ENCODE results near the gene SHISA7. TPM values are rescaled to one million over a fixed set of nuclear protein-coding genes. Genes with fewer than 3 reads are reported as not detected.

The SHISA7 gene
- under 1 TPM in 2 of 4 donors, not detected in 2; 0.12 to 0.21 TPM for polyA plus RNA-seq
- long read RNA-seq, donor 1: 0 reads
- long read RNA-seq, donor 2: 0 reads
- long read RNA-seq, donor 3, full-length matches to known transcripts: 1 of 1 reads
- long read RNA-seq, donor 3, partial matches to known transcripts: 0 of 1 reads
- long read RNA-seq, donor 3, other reads (novel, unspliced or antisense): 0 of 1 reads
- long read RNA-seq, donor 4: 0 reads
- long read RNA-seq, donor 5: 0 reads
- long read RNA-seq, donor 6: 0 reads
- long read RNA-seq, donor 7: 0 reads
- long read RNA-seq, donor 8: 0 reads
- long read RNA-seq, donor 9: 0 reads
- long read RNA-seq, donor 10: 0 reads

DNA sequence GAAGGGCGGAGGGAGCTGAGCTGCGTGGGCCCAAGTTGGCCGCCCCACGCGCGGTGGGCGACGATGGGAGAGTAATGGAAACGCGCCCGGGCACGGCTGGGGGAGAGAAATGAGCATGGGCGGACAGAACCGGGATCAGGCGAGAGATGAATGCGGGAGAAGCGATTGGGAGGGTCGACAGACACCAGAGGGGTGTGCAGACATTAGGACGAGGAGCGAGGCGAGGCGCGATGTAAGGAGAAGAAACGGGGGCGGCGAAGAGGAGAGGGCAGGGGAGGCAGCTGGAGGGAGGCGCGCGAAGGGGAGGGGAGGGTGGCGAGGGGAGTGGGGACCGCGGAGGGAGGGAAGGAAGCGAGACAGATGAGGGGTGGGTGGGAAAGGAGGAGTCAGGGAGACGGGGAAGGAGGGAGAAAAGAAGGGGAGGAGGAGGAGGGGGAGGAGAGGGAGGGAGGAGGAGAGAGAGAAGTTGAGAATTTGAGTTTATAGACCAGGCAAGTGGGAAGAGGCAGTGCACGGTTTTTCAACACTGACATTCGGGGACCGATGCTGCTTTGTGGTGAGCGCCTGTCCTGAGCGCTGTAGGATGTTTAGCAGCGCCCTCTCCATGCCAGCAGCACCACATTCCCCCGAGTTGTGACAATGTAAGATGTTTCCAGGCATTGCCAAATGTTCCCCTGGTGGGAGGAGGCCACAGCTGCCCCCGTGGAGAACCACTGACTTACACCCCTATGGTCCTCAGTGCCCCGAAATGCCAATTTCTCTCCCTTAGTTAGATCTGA lies at the start of gene SHISA7:
TSS of gene SHISA7 (minus strand) at position 256 of the 779 bp plus-strand sequence. CDS start 437 bp downstream, outside the sequence.
- 3 to 7% (median 5%) methylated on average over 41 to 43 of the region's 43 CpGs for WGBS, 3 donors
- H3K4me1 ChIP-seq (ENCODE audit: control insufficient read depth in 3 of 3, insufficient read depth in 2 of 3, low read depth in 1 of 3, low read length in 2 of 3): peaks cover 0 to 2% (median 0%) of the 10 kb centered on the region in 3 donors
- no peak within 1 kb of the TSS for H3K4me3 ChIP-seq (ENCODE audit: low read depth in 1 of 3, low read length in 3 of 3)
- peaks cover 0 to 4% of the 10 kb centered on the region in 2 donors for H3K9me3 ChIP-seq (ENCODE audit: control insufficient read depth in 2 of 2, insufficient read depth in 1 of 2, low read depth in 1 of 2, low read length in 1 of 2)
- H3K36me3 ChIP-seq (ENCODE audit: control insufficient read depth in 3 of 3, insufficient read depth in 2 of 3, low read depth in 1 of 3, low read length in 3 of 3): no peaks in the 10 kb centered on the region
- H3K27ac ChIP-seq (ENCODE audit: low read depth in 1 of 3, low read length in 2 of 3): no peak within 1 kb of the TSS
- peaks cover 11 to 87% (median 51%) of the 10 kb centered on the region in 3 donors for H3K27me3 ChIP-seq (ENCODE audit: control insufficient read depth in 3 of 3, insufficient read depth in 3 of 3, low read length in 3 of 3)
- no peak for FAIRE-seq
- no peak for DNase-seq

DNA sequence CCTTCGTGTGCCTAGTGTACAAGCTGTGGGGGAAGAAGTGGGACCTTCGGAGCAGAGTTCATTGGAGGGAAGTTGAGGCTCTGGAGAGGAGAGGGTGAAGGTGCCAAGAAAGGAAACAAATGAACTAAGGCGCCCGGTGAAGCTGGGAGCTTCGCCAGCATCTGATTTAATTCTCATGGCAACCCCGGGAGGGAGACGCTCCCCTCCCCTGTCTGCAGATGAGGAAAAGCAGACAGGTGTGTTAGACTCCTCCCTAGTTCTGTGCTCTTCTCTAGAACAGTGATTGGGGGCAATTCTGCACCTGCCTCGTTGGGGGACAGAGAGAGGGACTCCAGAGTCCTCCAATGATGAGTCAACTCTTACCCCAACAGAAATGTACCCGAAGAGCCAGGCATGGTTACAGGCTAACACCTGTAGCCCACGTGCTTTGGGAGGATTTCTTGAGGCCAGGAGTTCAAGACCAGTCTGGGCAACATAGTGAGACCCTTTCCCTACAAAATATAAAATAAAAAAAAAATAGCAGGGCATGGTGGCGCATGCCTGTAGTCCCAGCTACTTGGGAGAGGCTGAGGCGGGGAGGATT lies 49.4 kb upstream of the SHISA7 start:
- Histone ChIP-seq H3K27ac (ENCODE audit: low read depth in 1 of 3, low read length in 2 of 3) (no peak overlapping the region), H3K36me3 (ENCODE audit: control insufficient read depth in 3 of 3, insufficient read depth in 2 of 3, low read depth in 1 of 3, low read length in 3 of 3) (no peaks in the 10 kb centered on the region), H3K4me1 (ENCODE audit: control insufficient read depth in 3 of 3, insufficient read depth in 2 of 3, low read depth in 1 of 3, low read length in 2 of 3) (peaks cover 0 to 5% (median 3%) of the 10 kb centered on the region in 3 donors), H3K9me3 (ENCODE audit: control insufficient read depth in 2 of 2, insufficient read depth in 1 of 2, low read depth in 1 of 2, low read length in 1 of 2) (no peaks in the 10 kb centered on the region), H3K4me3 (ENCODE audit: low read depth in 1 of 3, low read length in 3 of 3) (no peak overlapping the region), H3K27me3 (ENCODE audit: control insufficient read depth in 3 of 3, insufficient read depth in 3 of 3, low read length in 3 of 3) (peaks cover 0 to 51% (median 0%) of the 10 kb centered on the region in 3 donors)
- FAIRE-seq (no peak), DNase-seq (no peak)
- WGBS, 3 donors: 15 to 43% (median 29%) methylated on average over 12 of the region's 12 CpGs

DNA sequence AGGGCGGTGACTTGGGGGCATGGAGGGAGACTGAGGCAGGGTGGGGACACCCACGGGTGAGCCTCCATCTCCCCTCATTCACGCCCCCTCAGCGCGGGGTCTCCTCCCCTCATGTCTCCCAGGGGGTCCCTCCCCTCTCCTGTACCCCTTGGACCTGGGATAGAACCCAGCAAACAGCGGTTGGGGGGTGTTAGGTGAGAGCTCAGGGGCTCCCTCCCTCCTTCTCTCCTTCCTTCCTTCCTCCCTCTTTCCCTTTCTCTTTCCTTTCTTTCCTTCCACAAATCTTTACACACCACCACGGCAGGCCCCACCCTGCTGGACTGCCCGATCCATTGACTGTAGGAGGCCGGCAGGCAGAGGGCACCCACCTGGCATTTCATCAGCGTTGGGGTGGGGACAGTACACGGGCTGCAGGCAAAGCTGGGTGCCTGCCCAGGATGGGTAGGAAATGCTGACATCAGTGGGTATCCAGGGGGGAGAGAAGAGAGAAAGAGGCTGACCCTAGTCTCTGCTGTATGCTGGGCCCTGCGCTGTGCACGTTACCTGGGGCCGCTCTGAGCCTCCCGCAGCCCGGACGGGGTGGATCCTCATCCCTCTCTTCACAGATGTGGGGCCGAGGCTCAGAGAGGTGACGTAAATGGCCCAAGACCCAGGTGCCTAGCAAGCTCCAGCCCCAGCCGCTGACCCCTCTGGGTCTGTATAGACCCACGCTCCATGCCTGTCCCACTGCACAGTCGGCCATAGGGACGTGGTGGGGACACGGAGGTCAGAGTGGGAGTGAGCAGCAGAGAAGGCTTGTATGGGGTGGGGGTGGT lies 48.7 kb upstream of the SHISA7 start:
- H3K4me1 ChIP-seq (ENCODE audit: control insufficient read depth in 3 of 3, insufficient read depth in 2 of 3, low read depth in 1 of 3, low read length in 2 of 3): peaks cover 0 to 12% (median 3%) of the 10 kb centered on the region in 3 donors
- FAIRE-seq (no peak), DNase-seq (no peak)
- WGBS, 3 donors: 39 to 67% (median 53%) methylated on average over 19 to 24 of the region's 24 CpGs
- no peak overlapping the region for H3K27ac ChIP-seq (ENCODE audit: low read depth in 1 of 3, low read length in 2 of 3)
- H3K27me3 ChIP-seq (ENCODE audit: control insufficient read depth in 3 of 3, insufficient read depth in 3 of 3, low read length in 3 of 3): peaks cover 0 to 51% (median 0%) of the 10 kb centered on the region in 3 donors
- H3K4me3 ChIP-seq (ENCODE audit: low read depth in 1 of 3, low read length in 3 of 3): no peak overlapping the region
- no peaks in the 10 kb centered on the region for H3K9me3 ChIP-seq (ENCODE audit: control insufficient read depth in 2 of 2, insufficient read depth in 1 of 2, low read depth in 1 of 2, low read length in 1 of 2)
- H3K36me3 ChIP-seq (ENCODE audit: control insufficient read depth in 3 of 3, insufficient read depth in 2 of 3, low read depth in 1 of 3, low read length in 3 of 3): no peaks in the 10 kb centered on the region

DNA sequence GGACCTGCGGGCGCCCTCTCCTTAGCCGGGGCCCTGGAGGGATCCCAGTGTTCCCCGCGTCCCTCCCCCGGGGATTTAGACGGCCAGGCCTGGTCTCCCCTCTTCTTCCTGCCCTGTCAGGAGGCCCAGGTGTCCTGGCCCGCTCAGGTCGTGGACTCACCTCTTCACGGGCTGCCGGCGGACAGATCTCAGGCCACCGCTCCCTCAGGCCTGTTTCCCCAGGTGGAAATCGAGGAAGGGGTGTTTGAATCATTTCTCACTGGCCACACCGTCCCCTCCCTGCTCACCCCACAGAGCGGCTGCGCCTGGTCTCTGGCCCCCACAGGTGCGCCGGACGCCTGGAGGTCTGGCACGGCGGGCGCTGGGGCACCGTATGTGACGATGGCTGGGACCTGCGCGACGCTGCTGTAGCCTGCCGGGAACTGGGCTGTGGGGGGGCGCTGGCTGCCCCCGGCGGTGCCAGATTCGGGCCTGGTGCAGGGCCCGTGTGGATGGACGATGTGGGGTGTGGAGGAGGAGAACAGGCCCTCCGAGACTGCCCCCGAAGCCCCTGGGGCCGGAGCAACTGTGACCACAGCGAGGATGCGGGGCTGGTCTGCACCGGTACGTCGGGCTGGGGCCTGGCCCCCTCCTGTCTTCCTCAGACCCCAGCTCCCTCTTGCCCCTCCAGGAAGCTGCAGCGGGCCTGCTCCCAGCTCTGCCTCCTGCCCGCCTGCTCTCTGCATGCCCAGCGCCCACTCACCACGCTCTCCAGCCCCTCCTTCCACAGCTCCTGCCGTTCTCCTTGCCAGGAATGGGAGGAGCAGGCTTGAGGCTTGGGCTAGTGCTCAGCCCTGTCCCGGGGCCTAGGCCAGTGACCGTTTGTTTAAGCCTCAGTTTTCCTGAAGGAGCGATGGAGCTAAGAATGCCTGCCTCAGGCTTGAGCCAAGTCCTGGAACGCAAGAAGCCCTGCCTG lies 47.7 kb upstream of the SHISA7 start:
- Histone ChIP-seq H3K9me3 (ENCODE audit: control insufficient read depth in 2 of 2, insufficient read depth in 1 of 2, low read depth in 1 of 2, low read length in 1 of 2) (no peaks in the 10 kb centered on the region), H3K27ac (ENCODE audit: low read depth in 1 of 3, low read length in 2 of 3) (no peak overlapping the region), H3K4me3 (ENCODE audit: low read depth in 1 of 3, low read length in 3 of 3) (no peak overlapping the region), H3K27me3 (ENCODE audit: control insufficient read depth in 3 of 3, insufficient read depth in 3 of 3, low read length in 3 of 3) (peaks cover 0 to 51% (median 0%) of the 10 kb centered on the region in 3 donors), H3K36me3 (ENCODE audit: control insufficient read depth in 3 of 3, insufficient read depth in 2 of 3, low read depth in 1 of 3, low read length in 3 of 3) (no peaks in the 10 kb centered on the region), H3K4me1 (ENCODE audit: control insufficient read depth in 3 of 3, insufficient read depth in 2 of 3, low read depth in 1 of 3, low read length in 2 of 3) (peaks cover 0 to 12% (median 3%) of the 10 kb centered on the region in 3 donors)
- FAIRE-seq: no peak
- WGBS, 3 donors: 74 to 75% (median 75%) methylated on average over 42 to 52 of the region's 52 CpGs
- DNase-seq: no peak

DNA sequence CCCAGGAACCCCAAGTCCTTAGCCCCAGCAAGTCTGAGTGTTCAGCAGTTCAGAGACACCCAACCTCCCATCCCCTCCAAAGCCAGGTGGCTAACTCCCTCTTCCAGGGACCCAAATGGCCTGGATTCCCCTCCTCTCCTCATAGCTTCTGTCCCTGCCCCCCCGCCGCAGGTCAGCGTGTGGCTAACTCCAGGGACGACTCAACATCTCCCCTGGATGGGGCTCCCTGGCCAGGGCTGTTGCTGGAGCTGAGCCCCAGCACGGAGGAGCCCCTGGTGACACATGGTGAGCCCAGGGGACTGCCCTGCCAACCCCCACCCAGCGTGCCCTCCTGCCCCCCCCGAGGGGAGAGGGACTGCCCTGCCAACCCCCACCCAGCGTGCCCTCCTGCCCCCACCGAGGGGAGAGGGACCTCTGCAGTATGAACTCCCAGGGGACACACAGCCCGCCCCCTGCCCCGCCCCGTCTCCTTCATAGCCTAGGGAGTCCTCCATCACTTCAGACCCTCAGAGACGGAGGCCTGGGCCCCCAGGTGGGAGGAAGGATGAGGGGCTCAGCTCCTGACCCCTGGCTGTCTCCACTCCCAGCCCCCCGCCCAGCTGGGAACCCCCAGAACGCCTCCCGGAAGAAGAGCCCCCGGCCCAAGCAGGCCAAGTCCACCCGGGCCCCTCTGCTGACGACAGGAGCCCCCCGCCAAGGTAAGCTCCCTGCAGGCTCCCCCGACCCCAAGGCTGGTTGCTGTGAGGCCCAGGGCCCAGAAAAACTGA lies 46.8 kb upstream of the SHISA7 start:
- Histone ChIP-seq H3K4me3 (ENCODE audit: low read depth in 1 of 3, low read length in 3 of 3) (no peak overlapping the region), H3K27ac (ENCODE audit: low read depth in 1 of 3, low read length in 2 of 3) (no peak overlapping the region), H3K27me3 (ENCODE audit: control insufficient read depth in 3 of 3, insufficient read depth in 3 of 3, low read length in 3 of 3) (peaks cover 0 to 54% (median 0%) of the 10 kb centered on the region in 3 donors), H3K9me3 (ENCODE audit: control insufficient read depth in 2 of 2, insufficient read depth in 1 of 2, low read depth in 1 of 2, low read length in 1 of 2) (no peaks in the 10 kb centered on the region), H3K4me1 (ENCODE audit: control insufficient read depth in 3 of 3, insufficient read depth in 2 of 3, low read depth in 1 of 3, low read length in 2 of 3) (peaks cover 0 to 18% (median 3%) of the 10 kb centered on the region in 3 donors), H3K36me3 (ENCODE audit: control insufficient read depth in 3 of 3, insufficient read depth in 2 of 3, low read depth in 1 of 3, low read length in 3 of 3) (no peaks in the 10 kb centered on the region)
- WGBS, 3 donors: 58 to 71% (median 65%) methylated on average over 15 to 21 of the region's 21 CpGs
- DNase-seq: no peak
- FAIRE-seq: no peak

DNA sequence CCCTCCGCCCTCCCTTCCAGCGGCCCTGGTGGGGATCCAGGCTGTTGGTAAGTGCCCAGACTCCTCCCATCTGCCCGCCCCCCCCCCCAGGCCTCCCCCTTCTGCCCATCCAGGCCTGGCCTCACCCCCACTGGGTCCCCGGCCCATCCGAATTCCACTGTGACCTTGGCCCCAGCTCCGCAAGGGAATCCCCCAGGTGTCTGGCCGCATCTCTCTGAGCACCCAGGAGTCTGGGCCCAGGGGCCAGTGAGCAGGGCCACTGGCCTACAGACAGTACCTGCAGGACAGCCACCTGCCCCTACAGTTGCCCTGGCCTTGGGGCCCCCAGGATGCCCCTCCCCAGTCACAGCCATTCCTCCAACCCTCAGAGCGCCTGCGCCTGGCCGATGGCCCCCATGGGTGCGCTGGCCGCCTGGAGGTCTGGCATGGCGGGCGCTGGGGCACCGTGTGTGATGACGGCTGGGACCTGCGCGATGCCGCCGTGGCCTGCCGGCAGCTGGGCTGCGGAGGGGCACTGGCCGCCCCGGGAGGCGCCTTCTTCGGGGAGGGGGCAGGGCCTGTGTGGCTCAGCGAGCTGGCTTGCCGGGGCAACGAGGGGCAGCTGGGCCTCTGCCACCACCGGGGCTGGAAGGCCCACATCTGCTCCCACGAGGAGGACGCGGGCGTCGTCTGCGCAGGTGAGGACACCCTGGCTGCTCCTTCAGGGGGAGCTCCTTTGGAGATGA lies 46.0 kb upstream of the SHISA7 start:
- H3K4me1 ChIP-seq (ENCODE audit: control insufficient read depth in 3 of 3, insufficient read depth in 2 of 3, low read depth in 1 of 3, low read length in 2 of 3): peaks cover 0 to 24% (median 3%) of the 10 kb centered on the region in 3 donors
- H3K9me3 ChIP-seq (ENCODE audit: control insufficient read depth in 2 of 2, insufficient read depth in 1 of 2, low read depth in 1 of 2, low read length in 1 of 2): no peaks in the 10 kb centered on the region
- 54 to 59% (median 56%) methylated on average over 32 to 36 of the region's 36 CpGs for WGBS, 3 donors
- H3K4me3 ChIP-seq (ENCODE audit: low read depth in 1 of 3, low read length in 3 of 3): no peak overlapping the region
- peaks cover 0 to 3% (median 0%) of the 10 kb centered on the region in 3 donors for H3K36me3 ChIP-seq (ENCODE audit: control insufficient read depth in 3 of 3, insufficient read depth in 2 of 3, low read depth in 1 of 3, low read length in 3 of 3)
- H3K27me3 ChIP-seq (ENCODE audit: control insufficient read depth in 3 of 3, insufficient read depth in 3 of 3, low read length in 3 of 3): peaks cover 0 to 50% (median 0%) of the 10 kb centered on the region in 3 donors
- H3K27ac ChIP-seq (ENCODE audit: low read depth in 1 of 3, low read length in 2 of 3): no peak overlapping the region
- FAIRE-seq (no peak), DNase-seq (no peak)
